Measurements from ENCODE around the gene SLCO2B1.

The SLCO2B1 gene

DNA sequence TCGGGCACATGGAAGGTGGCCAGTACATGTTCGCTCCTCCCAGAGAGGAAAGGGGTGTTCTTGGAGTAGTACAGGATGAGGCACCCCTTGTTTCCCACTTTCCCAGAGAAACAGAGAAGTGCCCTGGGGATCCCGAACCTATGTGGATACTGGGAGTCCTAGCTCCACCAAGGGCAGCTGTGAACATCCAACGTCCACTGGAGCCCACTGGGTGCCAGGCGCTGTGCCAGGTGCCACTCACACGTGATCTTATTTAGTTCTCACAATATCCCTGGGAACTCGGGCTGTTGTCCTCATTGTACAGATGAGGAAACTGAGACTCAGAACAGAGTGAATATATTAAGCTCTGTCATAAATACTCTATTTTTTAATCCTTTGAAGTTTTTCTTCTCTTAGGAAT is 12.0 kb downstream of the SLCO2B1 start:
- no peak for DNase-seq

DNA sequence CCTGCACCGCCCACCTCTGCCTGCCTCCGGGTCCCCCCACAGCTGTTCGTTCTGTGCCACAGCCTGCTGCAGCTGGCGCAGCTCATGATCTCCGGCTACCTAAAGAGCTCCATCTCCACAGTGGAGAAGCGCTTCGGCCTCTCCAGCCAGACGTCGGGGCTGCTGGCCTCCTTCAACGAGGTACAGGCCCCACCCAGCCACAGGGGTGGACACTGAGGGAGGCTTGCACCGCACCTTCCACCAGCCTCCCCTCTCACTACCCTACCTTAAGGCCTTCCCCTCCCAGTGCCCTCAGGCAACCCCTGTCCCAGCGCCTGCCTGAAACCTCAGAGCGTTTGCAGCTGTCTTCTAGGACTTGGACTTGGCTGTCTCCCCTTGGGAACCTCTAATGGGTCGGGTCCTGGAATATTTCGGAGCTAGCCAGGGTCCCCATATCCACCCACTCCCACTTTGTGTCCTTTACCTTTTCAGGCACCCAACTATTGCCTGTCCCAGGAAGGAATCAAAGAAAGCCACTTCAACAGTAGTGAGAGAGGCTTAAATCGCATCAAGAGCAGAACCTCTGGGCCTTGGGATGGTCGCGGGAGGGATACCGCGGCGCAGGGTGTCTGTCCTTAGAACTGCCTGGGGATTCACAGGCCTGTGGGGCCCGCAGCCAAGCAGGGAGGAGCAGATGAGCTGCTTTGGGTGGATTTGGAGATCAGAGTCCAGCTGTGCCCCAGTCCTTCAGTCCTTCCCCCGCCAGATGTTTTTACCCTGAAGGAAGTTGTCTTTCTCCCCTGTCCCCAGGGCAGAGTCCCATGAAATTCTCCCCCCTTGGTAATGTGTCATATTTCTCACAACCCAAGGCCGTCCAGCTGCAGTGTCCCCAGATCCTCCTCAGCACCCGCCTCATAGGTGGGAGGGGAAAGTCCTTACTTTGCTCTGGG is 13.3 kb downstream of the SLCO2B1 start:
- no peak for DNase-seq

DNA sequence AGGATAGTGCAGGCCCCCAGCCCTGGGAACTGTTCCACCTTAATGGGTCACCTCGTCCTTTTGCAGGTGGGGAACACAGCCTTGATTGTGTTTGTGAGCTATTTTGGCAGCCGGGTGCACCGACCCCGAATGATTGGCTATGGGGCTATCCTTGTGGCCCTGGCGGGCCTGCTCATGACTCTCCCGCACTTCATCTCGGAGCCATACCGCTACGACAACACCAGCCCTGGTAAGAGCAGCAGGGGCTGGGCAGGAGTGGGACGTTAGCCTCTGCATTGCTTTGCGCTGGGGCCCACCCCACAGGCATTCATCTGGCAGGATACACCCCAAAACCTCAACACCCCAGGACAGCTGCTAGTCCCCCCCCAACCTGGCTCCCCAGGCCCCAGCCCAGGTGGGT is 14.8 kb downstream of the SLCO2B1 start:
- DNase-seq: no peak

DNA sequence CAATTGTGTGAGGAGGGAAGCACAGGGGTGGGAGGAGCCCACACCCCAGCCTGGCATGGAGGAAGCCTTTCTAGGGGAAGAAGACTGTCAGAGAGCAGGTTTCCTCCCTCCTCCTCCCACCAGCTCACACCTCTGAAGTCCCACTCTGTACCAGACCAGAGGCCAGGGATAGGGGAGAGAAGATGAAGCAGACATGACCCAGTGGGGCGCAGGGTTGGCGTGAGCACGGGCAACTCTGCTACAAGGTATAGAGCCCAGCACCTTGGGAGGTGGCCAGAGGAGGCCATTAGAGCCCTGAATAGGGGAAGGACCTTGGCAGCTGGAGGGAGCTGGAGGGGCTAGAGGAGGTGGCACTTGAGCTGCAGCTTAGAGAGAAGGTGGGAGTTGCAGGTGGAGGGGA is 15.9 kb downstream of the SLCO2B1 start:
- no peak for DNase-seq

DNA sequence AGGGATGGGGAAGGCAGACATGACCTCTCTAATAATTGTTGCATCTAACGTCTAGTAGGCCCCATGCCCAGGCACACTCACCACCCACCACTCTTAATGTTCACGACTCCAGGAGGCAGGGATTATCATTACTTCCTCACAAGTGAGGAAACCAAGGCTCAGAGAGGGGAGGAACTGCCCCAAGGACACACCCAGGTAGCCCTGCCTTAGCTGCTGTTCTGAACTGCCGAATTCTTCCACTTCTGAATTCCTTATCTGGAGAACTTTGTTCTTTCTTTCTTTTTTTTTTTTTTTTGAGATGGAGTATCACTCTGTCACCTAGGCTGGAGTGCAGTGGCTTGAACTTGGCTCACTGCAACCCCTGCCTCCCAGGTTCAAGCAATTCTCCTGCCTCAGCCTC is 16.7 kb downstream of the SLCO2B1 start:
- no peak for DNase-seq

DNA sequence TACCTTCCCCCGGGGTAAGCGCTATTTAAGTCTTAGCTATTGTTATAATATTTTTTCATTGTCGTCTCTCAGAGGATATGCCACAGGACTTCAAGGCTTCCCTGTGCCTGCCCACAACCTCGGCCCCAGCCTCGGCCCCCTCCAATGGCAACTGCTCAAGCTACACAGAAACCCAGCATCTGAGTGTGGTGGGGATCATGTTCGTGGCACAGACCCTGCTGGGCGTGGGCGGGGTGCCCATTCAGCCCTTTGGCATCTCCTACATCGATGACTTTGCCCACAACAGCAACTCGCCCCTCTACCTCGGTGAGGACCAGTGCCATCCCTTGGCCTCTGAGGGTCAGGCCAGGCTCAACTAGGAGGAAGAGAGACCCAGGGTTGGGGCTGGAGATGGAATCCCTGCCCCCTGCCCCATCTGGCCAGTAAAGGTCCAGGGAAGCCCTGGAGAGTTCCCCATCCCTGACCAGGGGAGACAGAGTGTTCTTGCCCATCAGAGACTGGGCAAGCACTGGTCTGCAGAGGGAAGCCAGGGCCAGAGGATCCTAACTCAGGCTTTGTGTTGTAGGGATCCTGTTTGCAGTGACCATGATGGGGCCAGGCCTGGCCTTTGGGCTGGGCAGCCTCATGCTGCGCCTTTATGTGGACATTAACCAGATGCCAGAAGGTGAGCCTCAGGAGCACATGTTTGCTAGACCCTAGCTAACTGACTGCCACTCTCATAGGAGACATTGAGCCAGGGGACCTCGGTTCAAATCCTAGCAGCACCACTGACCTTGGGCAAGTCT is 18.4 kb downstream of the SLCO2B1 start:
- no peak for DNase-seq

DNA sequence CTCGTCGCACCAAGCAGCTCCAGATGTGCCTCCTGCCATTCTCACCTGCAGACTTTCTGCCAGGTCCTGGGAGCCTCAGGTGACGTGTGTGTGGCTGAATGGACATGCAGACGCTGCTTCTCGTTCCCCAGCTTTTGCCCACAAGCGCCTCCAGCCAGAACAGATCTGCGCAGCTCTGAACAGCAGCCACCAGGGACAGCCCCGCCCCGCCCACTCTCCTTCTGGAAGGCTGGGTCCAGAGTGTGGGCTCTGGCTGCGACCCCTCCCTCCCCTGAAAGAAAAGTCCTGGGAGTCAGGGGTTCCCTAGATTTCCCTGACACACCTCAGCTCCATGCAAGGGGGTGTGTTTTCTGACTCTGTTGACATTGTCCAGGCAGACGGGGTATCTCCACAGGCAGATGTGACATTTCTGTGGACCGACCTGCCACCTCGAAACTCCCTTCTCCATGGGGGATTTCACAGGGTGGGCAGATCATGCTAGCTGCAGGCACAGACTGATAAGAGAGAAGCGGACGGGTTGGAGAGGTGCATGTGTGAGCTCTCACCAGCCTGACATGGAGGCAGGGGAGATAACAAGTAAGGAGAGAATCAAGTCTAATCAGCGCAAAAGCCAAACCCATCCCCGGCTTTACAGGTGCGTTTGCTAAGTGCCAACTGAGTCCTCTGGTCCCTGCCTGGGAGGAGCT is 19.8 kb downstream of the SLCO2B1 start:
- no peak for DNase-seq

DNA sequence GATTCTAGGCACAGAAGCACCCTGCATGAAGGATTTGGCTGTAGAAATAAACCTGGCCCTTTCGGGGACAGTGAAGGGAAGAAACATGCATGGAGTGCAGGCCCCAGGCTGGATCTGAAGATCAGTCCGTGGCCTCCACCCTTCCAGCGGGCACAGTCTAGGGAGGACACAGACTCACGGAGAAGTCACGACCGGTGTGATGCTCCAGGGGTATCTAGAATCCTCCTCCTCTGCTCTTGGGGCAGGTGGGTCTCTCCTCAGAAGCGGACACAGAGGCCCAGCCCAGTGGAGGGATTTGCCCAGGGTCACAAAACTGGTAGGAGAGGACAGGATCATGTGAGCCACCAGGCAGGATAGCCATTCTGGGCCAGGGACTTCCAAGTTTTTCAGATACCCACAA is 22.4 kb downstream of the SLCO2B1 start:
- DNase-seq: no peak

DNA sequence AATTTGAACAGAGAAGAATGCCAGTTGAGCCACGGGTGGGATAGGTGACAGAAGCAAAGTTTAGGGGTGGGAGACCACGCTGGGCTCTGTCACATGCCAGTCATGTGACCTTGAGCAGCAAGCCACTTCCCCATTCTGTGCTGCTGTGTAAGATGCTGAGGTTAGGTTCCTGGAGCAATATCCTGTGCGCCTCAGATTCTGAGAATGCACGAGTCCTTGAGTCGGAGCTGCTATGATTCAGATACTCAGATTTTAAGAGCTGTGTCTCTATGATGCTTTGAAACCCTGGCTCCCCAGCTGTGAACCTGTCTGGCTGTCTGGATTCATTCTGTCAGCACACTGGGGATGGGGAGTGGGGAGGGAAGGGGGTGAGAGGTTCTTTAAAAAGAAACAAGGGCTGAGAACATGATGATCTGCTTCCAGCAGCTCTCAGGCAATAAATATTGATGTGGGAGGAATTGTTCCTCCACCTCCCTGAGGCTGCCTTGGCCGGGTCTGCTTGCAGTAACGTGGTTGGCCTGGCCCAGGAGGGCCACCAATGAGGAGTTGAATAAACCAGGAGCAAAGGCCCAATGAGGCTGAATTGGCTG is 24.0 kb downstream of the SLCO2B1 start:
- DNase-seq: no peak

DNA sequence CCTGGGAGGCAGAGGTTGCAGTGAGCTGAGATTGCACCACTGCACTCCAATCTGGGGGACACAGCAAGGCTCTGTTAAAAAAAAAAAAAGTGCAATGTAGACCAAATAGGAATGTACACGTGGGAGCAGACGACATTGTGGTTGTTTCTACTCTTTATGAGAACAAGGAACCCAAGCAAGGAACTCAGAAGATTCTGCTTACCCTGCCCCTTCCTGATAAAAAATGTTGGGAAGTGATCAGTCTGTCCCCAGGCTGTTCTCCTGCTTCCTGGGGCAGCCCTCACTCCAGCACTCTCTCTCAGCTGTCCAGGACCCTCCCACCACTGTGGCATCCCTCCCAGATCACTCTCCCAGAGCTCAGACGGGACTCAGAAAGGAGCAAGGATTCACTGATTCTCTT is 31.8 kb downstream of the SLCO2B1 start:
- DNase-seq: no peak

DNA sequence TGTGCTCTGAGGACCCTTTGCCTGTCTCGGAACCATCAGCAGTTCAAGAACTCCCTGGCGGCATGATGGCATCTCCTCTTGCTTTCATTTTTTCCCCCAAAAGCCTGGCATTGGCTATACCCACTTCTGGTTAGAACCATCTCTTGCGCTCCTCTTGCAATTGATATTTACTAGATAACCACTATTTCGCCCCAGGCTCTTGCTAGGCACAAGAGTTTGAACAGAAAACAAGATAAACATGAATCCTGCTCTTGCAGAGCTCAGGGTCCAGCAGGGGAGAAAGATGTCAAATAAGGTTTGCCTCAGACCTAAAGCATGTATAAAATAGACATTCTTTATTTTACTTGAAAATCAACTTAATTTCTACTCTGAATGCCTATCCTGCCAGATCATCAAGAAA is 33.1 kb downstream of the SLCO2B1 start:
- no peak for DNase-seq

DNA sequence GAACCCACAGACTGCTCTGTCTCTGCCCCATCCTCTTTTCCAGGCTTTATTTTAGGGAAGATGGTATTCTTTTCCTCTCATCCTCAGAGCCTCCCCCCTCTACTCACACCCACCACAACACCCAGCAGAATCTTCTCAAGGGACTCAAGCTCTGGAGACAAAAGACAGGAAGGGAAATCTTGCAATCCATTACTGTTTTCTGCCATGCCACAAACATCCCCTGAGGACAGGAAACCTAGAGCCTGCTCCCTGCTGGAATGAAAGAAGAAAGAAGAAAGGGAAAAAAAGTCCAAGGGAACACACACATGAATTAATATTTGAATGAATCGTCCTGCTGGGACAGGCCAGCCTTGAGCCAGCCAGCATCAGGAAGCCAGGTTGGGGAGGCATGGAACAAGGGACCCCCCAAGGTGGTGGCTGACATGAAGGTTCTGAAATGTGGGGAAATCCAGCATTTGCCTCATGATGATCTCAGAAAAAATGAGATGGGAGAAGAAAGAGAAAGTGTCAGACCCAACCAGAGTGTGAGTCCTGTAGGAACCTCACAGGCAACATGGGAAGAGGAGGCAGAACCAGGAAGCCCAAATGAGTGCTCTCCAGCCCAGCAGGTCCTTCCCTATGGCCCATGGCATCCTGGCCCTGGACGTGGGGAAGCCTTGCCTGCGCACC is 34.0 kb downstream of the SLCO2B1 start:
- no peak for DNase-seq

DNA sequence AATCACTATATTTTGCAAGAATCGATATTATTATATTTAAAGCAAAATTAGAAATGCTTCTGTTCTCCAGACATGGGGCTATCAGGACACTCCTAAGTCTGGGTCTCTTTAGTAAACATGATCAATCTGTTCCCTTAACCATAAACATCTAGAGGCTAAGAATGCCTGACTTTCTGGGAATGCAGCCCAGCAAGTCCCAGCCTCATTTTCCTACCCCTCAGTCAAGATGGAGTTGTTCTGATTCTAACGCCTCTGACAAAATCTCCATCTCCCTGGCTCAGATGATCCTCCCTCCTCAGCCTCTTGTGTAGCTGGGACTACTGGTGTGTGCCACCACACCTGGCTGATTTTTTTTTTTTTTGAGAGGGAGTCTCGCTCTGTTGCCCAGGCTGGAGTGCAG is 35.0 kb downstream of the SLCO2B1 start:
- no peak for DNase-seq

DNA sequence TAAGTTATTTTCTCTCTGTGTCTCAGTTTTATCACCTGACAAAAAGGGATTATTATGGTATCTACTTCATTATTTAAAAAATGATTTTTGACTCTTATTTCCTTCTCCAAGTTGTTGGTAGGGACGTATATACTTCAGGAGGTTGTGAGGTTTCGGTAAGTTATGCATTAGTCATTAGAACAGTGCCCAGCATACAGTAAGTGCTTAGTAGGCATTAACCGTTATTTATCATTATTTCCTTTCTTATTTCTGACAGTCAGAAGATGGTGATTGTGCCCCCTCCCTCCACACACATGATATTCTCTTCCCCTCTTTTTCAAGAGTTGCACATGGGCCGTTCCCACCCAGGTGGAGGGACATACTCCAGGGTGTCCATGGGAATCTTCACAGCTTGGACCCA is 36.1 kb downstream of the SLCO2B1 start:
- no peak for DNase-seq

DNA sequence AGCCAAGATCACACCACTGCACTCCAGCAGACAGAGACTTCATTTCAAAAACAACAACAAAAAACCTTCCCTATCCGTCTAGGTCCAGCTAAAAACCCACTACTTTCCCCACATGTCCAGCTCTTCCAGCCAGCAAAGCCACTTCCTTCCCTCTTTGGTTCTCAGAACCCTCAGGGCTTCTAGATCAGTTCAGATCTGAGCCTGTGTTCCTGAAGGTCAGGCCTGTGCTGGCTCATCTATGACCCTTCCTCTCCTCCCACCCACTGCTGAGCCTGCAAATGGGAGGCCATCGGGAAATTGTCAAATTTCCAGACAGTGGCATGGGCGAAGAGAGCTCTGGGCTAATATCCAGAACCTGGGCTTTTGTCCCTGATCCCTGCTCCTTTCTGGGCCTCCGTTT is 37.8 kb downstream of the SLCO2B1 start:
- DNase-seq: no peak

DNA sequence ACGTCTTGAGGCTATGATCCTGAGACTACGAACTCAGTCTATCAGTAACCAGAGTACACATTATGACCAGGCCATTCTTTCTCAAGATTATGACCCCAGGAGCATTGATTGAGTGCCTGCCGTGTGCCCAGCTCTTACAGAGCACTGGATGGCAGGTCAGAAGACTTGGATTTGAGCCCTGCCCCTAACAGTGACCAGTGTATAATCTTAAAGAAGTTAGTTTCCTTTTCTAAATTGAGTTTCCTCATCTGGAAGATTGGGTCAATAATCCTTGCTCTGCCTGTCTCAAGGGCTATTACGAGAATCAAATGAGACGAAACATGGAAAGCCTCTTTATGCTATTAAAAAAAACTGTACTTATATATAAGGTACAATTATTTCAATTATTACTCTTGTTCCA is 38.2 kb downstream of the SLCO2B1 start:
- no peak for DNase-seq

DNA sequence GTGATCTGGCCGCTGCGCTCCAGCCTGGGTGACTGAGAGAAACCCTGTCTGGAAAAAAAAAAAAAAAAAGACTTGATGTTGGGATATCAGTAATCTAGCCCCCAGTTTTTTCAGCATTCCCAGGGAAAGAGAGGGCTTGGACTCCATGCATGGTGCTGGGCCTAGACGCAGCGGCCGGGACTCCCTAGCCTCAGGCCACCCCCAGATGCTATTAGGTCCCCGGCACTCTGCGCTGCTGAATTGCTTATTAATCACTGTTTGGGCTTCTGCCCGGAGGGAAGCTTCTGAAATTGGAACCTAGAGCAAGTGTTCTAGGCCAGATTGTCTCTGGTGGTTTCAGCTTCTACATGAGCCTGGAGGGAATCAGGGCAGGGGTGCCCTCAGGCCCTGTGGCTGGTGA is 39.0 kb downstream of the SLCO2B1 start:
- no peak for DNase-seq

DNA sequence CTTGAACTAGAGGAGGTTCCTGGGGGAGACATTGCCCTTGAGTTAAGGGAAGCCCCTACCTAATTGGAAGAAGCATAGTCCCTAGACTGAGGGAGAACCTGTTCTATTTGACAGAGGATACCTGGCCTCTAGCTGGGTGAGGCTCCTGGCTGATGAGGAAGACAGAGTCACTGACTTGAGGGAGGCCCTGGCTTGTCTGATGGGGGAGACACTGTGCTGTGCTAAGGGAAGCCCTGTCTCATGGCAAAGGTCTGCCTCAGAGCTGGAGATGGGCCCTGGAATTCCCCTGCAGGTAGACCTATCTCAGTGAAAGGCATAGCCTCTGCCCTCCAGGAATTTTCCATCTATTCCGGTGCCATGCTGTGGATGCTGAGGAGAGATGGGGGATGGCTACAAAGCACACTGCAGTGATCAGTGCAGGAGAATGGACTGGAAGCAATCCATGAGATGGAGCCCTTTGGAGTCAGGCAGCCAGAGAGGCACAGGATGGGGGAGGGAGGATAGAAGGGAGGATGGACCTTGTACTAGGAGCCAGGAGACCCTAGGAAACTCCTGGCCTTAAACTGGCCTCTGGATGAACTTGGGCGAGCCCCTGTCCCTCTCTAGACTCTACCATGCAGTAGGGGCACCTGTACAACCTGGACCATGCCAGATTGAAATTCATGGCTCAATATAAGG is 39.9 kb downstream of the SLCO2B1 start:
- no peak for DNase-seq

DNA sequence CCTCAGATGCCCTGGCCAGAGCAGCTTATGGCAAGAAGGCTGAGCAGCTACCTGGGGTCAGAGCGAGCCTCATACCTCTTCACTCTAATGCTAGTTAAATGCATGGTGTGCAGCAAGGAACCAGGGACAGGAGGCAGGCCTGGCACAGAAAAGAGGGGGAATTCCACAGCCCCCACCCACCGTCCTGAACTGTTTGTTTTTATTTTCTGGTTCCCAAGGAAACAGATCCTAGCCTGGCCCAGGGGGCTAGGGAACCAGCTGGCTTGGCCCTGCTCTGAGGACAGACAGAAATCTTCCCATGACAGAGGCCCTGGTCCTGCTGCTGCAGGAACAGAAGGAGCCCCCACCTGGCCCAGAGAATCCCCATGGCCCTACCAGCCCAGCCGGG is 40.4 kb downstream of the SLCO2B1 start:
- DNase-seq: peak; percentile 55

DNA sequence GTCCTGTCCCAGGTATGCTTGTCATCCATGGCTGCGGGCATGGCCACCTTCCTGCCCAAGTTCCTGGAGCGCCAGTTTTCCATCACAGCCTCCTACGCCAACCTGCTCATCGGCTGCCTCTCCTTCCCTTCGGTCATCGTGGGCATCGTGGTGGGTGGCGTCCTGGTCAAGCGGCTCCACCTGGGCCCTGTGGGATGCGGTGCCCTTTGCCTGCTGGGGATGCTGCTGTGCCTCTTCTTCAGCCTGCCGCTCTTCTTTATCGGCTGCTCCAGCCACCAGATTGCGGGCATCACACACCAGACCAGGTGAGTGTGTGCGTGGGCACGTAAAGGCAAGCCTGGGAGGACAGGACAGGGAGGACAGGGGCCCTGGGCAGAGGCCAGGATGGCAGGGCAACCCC is 42.4 kb downstream of the SLCO2B1 start:
- DNase-seq: no peak

DNA sequence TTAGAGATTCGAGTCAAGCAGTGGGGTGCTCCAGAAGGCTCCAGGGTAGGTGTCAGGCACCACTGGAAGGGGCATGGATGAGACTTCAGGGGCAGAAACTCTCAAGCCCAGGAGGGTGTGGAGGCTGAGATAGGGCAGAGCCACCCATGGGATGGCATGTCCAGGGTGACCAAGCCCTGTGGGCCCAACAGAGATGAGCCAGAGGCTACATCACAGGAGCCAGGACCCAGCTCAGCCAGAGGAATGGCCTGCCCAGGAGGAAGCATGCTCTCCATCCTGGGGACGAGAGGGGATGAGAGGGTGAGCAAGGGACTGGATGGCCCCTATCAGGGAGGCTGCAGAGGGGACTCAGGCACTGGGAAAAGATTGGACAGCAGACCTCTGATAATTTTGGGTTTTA is 42.8 kb downstream of the SLCO2B1 start:
- DNase-seq: no peak

DNA sequence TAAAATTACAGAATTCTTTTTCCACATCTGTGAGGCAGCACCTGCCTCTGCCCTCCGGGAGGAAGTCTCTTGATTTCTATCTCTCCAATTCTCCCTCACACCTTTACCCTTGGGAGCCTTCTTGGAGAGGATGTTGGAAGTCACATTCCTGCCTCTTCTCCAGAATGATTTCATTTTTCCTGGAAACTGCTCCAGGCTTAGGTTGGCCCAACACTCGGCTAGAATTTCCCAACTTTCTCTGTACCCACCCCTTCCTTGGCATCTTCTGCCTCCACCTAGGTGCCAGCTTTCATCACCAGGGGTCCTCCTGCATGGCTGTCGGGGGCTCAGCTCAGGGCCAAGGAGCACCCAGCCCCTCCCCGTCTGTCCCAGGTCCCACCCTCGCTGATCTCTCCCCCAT is 43.2 kb downstream of the SLCO2B1 start:
- DNase-seq: no peak

All from DMS53 (cell line).